A673 (cell line): Measurements from ENCODE around the gene ARHGAP32.

Experiments
- EZH2 ChIP-seq: fragments of 200-600 bp; sonication (generic); IDR thresholded peaks from 2 replicates; pipeline ENCODE4 v1.6.1; 2017; ENCODE audit warnings: borderline replicate concordance, low read depth, mild to moderate bottlenecking, mixed read lengths, antibody characterized with exemption, low read length; ENCODE audit not compliant: poor library complexity, severe bottlenecking
- TF ChIP-seq, protein P1 (sequence below): fragments of 300-800, 200-600 bp; sonication (generic); conservative IDR thresholded peaks from 2 replicates; pipeline ENCODE4 v1.5.1; 2017; ENCODE audit warnings: low read depth, mild to moderate bottlenecking, antibody characterized with exemption, low read length, moderate library complexity, mixed read lengths

DNA sequence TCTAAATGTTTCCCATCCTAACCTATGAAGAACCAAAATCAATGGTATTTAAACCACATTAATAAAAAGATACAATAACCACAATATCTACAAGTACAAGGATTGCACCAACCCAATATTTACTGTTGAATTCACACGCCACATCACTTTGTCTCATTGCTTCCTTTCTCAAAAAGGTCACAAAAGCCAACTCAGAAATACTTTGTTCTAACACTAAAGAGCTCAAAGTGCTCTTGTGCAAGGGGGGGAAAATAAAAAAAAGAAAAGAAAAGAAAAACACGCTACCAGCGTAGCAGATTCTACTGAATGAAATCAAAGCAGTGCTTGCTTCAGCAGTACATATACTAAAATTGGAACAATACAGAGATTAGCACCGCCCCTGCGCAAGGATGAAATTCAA, 10.5 kb upstream of the ARHGAP32 start:
- TF ChIP-seq, protein P1, sequence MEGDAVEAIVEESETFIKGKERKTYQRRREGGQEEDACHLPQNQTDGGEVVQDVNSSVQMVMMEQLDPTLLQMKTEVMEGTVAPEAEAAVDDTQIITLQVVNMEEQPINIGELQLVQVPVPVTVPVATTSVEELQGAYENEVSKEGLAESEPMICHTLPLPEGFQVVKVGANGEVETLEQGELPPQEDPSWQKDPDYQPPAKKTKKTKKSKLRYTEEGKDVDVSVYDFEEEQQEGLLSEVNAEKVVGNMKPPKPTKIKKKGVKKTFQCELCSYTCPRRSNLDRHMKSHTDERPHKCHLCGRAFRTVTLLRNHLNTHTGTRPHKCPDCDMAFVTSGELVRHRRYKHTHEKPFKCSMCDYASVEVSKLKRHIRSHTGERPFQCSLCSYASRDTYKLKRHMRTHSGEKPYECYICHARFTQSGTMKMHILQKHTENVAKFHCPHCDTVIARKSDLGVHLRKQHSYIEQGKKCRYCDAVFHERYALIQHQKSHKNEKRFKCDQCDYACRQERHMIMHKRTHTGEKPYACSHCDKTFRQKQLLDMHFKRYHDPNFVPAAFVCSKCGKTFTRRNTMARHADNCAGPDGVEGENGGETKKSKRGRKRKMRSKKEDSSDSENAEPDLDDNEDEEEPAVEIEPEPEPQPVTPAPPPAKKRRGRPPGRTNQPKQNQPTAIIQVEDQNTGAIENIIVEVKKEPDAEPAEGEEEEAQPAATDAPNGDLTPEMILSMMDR = no peak
- no peak for TF ChIP-seq EZH2
